GM21515 (cell line): Measurements from ENCODE around the gene DNAJC30.

Experiments used
- ATAC-seq: cut with Tn5 transposase; IDR thresholded peaks from one replicate; pipeline ENCODE4 v1.9.1; 2021; ENCODE audit not compliant: unreplicated experiment

Gene DNAJC30

GRCh38 chr7:73649576-73649975 lies 33.7 kb downstream of the DNAJC30 start:
- ATAC-seq: no peak

DNA sequence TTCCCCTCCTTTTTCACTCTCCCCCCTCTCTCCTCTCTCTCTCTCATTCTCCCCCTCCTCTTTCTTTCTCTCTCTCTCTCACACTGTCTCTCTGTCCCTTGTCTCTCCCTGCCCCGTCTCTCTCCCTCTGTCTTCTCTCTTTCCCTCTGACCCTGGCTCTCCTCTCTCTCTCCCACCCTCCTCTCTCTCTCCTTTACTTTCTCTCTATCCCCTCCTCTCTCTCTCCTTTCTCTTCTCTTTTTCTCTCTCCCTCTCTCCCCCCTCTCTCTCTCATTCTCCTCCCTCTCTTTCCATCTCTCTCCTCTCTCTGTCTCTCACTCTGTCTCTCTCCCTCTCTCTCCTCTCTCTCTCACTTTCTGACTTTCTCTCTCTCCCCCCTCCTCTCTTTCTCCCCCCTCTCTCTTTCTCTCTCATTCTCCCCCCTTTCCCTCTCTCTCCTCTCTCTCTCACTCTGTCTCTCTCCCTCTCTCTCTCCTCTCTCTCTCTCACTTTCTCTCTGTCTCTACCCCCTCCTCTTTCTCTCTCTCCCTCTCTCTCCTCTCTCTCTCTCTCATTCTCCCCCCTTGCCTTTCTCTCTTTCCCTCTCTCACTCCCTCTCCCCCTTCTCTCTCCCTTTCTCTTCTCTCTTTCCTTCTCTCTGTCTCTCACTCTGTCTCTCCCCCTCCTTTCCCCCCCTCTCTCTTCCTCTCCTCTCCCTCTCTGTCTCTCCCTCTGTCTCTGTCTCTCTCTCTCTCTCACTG lies 34.5 kb downstream of the DNAJC30 start:
- ATAC-seq: no peak

GRCh38 chr7:73647725-73648592 lies 35.3 kb downstream of the DNAJC30 start:
- ATAC-seq: no peak

DNA sequence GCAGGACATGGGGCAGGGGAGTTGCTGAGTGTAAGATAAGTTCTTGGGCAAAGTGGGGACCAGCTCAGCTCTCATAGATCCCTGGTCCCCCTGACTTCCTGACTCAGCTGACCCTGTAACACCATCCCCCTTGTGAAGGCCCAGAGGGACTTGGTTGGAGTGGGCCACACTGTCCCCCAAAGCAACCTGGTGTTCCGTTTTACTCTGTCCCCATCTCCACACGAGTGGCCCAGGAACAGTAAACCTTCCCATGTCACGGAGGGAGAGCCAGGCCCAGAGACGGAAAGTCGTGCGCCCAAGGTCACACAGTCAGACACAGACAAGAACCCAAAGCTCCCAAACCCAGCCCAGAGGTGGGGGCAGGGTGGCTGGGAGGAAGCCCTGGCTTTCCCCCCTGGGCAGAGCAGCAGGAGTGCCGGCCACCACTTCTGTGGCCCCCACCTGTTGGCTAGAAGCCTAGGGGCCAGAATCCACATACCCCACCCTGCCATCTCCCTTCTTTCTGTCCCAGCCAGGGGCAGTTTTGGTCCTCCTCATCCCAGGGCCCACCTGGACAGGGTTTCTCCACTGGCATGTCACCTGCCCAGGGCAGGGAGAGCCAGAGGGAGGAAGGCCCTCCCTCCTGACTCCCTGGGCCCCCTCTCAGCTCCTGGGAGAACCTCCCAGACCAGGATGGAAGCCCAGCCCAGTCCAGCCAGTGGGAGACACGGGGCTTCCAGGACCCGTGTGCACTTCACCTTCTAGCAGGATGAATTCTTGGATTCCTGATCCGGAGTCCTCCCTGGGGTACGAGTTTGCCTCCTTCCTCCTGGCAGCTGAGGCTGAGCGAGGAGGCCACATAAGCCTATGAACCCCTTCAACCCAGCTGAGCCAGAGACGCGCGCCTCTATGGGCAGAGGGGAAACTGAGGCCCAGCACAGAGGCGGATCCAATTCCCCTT lies 36.2 kb downstream of the DNAJC30 start:
- no peak for ATAC-seq

DNA sequence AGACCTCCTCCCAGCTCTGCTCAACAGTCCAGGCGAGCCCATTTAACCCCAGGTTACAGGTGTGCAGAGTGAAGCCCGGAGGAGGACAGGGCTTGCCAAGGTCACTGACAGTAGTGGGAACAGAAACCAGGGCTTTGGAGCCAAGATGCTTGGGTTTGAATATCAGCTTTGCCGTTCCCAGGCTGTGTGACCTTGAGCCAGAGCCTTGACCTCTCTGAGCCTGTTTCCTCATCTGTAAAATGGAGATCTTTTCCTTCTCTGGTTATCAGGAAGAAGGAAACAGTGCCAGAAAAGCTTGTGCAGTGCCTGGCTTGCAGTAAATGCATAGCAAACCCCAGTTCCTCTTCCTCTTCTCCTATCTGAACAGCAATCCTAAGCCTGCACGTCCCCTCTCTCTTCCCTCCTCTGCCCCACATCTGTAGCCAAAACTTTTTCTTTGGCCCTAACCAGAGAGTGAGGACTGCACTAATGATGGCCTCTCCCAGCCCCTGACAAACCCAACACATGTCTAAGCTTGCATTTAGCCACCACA lies 37.5 kb downstream of the DNAJC30 start:
- no peak for ATAC-seq

- no peak for ATAC-seq
These were observed 38.5 kb downstream of the DNAJC30 start for GRCh38 chr7:73644688-73645286.

- ATAC-seq: no peak
These were observed 40.4 kb downstream of the DNAJC30 start for GRCh38 chr7:73642834-73643233.

- no peak for ATAC-seq
These were observed 44.3 kb downstream of the DNAJC30 start for GRCh38 chr7:73638911-73639310.

- ATAC-seq: no peak
These were observed 47.6 kb downstream of the DNAJC30 start for GRCh38 chr7:73635428-73636200.

GRCh38 chr7:73633844-73634243 lies 49.4 kb downstream of the DNAJC30 start:
- no peak for ATAC-seq

DNA sequence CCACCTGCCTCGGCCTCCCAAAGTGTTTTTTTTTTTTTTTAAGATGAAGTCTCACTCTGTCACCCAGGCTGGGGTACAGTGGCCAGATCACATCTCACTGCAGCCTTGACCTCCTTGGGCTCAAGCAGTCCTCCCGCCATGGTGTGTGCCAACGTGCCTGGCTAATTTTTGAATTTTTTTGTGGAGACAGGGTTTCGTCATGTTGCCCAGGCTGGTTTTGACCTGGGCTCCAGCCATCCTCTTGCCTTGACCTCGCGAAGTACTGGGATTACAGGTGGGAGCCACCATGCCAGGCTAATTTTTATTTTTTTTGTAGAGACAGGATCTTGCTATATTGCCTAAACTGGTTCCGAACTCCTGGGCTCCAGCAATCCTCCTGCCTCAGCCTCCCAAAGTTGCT lies 49.9 kb downstream of the DNAJC30 start:
- no peak for ATAC-seq

- ATAC-seq: no peak
These were observed 51.7 kb downstream of the DNAJC30 start for GRCh38 chr7:73631558-73631957.
